Stomach (tissue), 9 donors: ENCODE results near the gene ATXN1. TPM values are rescaled to one million over a fixed set of nuclear protein-coding genes. Genes with fewer than 3 reads are reported as not detected.

Experiments
- DNase-seq, 2 donors: peaks; one replicate each; pipeline versions ENCODE4 v3.0.0 to v3.0.0-alpha.2; 2013 to 2019
- H3K27ac ChIP-seq, 5 donors: fragments of 200-600 bp in 4 of 5; sonication (generic) in 4 of 5; one replicate each; pipeline ENCODE4 v1.5.1; 2013 to 2019; ENCODE audit warnings: mild to moderate bottlenecking in 1 of 5, moderate library complexity in 1 of 5
- H3K27me3 ChIP-seq, 3 donors: fragments of 200-600 bp; sonication (generic); one replicate each; pipeline ENCODE4 v1.5.1; 2017 to 2019; ENCODE audit warnings: mixed run types in 1 of 3
- H3K36me3 ChIP-seq, 4 donors: fragments of 200-600 bp; sonication (generic); 1 replicate in 3 of 4; 2 replicates in 1 of 4; pipeline ENCODE4 v1.5.1; 2016 to 2019
- H3K4me1 ChIP-seq, 4 donors: fragments of 200-600 bp; sonication (generic); one replicate each; pipeline ENCODE4 v1.5.1; 2016 to 2019
- H3K4me3 ChIP-seq, 4 donors: fragments of 200-600 bp; sonication (generic) in 3 of 4; one replicate each; pipeline ENCODE4 v1.5.1; 2016 to 2019; ENCODE audit warnings: mild to moderate bottlenecking in 1 of 4
- H3K9me3 ChIP-seq, 4 donors: fragments of 200-600 bp; sonication (generic); one replicate each; pipeline ENCODE4 v1.5.1; 2016 to 2019
- EP300 ChIP-seq: sonication (generic); formaldehyde crosslinking; IDR thresholded peaks from one replicate; pipeline ENCODE4 v1.6.1; 2017; ENCODE audit warnings: antibody characterized with exemption
- POLR2A ChIP-seq, 4 donors: fragments of 450-650 bp; IDR thresholded peaks; one replicate each; pipeline ENCODE4 v1.6.1; 2016; ENCODE audit warnings: antibody characterized with exemption in 4 of 4, control low read depth in 2 of 4, mild to moderate bottlenecking in 1 of 4, moderate library complexity in 1 of 4
- POLR2AphosphoS5 ChIP-seq, 3 donors: sonication (generic); formaldehyde crosslinking; IDR thresholded peaks; one replicate each; pipeline ENCODE4 v1.6.1; 2016; ENCODE audit warnings: antibody characterized with exemption in 3 of 3
- WGBS, 5 donors: extraction: QIAGEN DNeasy Blood & Tissue Kit in 3 of 5; methylation state at CpG; one replicate each; pipeline versions ENCODE4 v1.1.5 to v1.1.7; 2013 to 2018; 5-methylcytosine and 5-hydroxymethylcytosine counted together
- intact Hi-C: fragments of 100-400 bp; cut with DNase I; formaldehyde crosslinking; loops from one replicate; pipeline ENCODE4 v1.15.1; 2023; ENCODE audit warnings: low total_unique reads
- polyA plus RNA-seq, 3 donors: library from polyadenylated mRNA; stranded (reverse); fragments of 200-250 nt; gene quantifications; one replicate each; pipeline ENCODE4 v1.2.3, GENCODE V29; 2013
- total RNA-seq, 5 donors: library from RNA; depleted of rRNA; stranded (reverse); fragments of >200 nt; gene quantifications; one replicate each; pipeline versions ENCODE4 v1.1.0 to v1.2.3, GENCODE V29; 2014 to 2016
- TF ChIP-seq, protein P1 (sequence below), 7 experiments: fragments of 450-650 bp in 4 of 7; fragments of 200-600 bp in 3 of 7; sonication (generic) in 3 of 7; IDR thresholded peaks; one replicate each; pipeline ENCODE4 v1.5.1; 2016 to 2019; ENCODE audit warnings: antibody characterized with exemption in 7 of 7, control low read depth in 2 of 7, mild to moderate bottlenecking in 1 of 7
- donor health status: healthy with polysubstance abuse.
- donor health status: Bipolar disorder and iron deficiency.
- donor health status: healthy.

ATXN1 gene
- total and polyA plus RNA-seq, 8 donors = 5.2 to 106 (median 39.0) TPM

DNA sequence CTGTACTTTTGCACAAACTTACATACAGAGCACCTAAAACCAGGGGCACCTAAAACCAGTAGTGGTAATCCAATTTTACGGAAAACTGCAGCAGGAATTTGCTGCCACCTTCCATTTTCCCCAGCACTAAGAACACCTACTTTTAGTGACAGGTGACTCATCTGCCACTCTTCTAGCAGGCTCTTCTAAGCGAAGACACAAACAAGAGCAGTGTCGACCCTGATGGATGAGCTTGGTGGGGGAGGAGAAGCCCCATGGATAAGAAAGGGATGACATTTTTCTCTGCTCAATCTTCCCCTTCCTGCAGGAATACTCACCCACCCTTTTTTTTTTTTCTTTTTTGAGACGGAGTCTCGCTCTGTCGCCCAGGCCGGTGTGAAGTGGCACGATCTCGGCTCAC lies 406.0 kb downstream of the ATXN1 start:
- WGBS, 5 donors = 84 to 96% (median 95%) methylated on average over 9 of the region's 9 CpGs
- intact Hi-C loops = no loop called here
- TF ChIP-seq POLR2AphosphoS5 (IDR thresholded peaks at IDR 0.05) = no peak
- TF ChIP-seq EP300 = no peak
- no peak for TF ChIP-seq POLR2A (IDR thresholded peaks at IDR 0.05)
- Histone ChIP-seq H3K27me3 (no peaks in the 10 kb centered on the region), H3K4me1 (peaks cover 0 to 15% (median 4%) of the 10 kb centered on the region in 4 donors), H3K9me3 (no peaks in the 10 kb centered on the region), H3K36me3 (no peaks in the 10 kb centered on the region), H3K27ac (no peak overlapping the region), H3K4me3 (no peak overlapping the region)
- no peak for DNase-seq

DNA sequence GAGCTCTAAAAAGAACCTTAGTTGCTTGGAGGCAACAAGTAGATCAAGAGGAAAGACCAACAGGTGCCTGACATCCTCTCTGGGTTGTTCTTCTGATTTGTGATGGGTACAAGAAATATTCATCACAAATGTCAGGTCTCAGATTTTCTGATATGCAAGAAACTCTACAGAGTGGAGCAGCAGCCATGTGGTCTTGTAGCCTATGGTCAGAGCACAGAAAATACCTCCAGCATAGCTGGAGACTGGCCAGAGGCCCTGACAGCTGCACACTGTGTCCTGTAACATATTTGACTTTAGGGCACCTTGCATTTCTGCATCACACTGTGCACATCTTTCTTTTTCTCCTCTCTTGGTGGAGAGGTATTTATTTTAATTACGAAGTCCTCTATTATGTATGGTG lies 406.6 kb downstream of the ATXN1 start:
- Histone ChIP-seq H3K4me1 (peaks cover 0 to 15% (median 4%) of the 10 kb centered on the region in 4 donors), H3K9me3 (no peaks in the 10 kb centered on the region), H3K27ac (no peak overlapping the region), H3K4me3 (no peak overlapping the region), H3K36me3 (no peaks in the 10 kb centered on the region), H3K27me3 (no peaks in the 10 kb centered on the region)
- 80 to 100% (median 96%) methylated on average over 1 of the region's 1 CpG for WGBS, 5 donors
- intact Hi-C loops = no loop called here
- DNase-seq = no peak
- TF ChIP-seq, protein P1, sequence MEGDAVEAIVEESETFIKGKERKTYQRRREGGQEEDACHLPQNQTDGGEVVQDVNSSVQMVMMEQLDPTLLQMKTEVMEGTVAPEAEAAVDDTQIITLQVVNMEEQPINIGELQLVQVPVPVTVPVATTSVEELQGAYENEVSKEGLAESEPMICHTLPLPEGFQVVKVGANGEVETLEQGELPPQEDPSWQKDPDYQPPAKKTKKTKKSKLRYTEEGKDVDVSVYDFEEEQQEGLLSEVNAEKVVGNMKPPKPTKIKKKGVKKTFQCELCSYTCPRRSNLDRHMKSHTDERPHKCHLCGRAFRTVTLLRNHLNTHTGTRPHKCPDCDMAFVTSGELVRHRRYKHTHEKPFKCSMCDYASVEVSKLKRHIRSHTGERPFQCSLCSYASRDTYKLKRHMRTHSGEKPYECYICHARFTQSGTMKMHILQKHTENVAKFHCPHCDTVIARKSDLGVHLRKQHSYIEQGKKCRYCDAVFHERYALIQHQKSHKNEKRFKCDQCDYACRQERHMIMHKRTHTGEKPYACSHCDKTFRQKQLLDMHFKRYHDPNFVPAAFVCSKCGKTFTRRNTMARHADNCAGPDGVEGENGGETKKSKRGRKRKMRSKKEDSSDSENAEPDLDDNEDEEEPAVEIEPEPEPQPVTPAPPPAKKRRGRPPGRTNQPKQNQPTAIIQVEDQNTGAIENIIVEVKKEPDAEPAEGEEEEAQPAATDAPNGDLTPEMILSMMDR (IDR thresholded peaks at IDR 0.05) = no peak
- TF ChIP-seq EP300 (no peak), POLR2A (IDR thresholded peaks at IDR 0.05) (no peak), POLR2AphosphoS5 (IDR thresholded peaks at IDR 0.05) (no peak)

DNA sequence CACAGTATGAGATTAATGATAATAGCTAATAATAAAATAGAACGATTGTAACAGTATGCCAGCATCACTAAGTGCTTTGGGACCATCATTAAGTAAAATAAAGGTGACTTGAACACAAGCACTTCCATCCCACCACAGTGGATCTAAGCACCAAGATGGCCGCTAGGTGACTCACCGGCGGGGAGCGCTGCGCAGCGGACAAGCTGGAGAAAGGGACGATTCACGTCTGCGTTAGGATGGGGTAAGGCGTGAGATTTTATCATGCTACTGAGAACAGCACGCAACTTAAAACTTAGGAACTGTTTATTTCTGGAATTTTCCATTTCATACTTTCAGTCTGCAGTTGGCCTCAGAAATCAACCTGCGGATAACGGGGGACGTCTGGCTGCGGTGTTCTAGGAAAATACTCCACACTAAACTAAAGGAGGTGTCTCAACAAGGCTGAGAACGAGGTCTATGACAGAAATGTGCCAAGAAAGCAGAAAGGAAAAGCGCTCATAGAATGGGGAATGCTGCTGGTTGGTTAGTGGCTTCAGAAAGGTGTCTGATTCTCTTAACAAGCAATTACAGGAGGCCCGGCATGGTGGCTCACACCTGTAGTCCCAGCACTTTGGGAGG lies 408.3 kb downstream of the ATXN1 start:
- Histone ChIP-seq H3K27ac (peak overlapping the region in 3 of 5 donors; percentile 59 to 71 (median 68)), H3K4me3 (no peak overlapping the region), H3K27me3 (no peaks in the 10 kb centered on the region), H3K9me3 (no peaks in the 10 kb centered on the region), H3K4me1 (peaks cover 0 to 15% (median 4%) of the 10 kb centered on the region in 4 donors), H3K36me3 (no peaks in the 10 kb centered on the region)
- TF ChIP-seq POLR2A (IDR thresholded peaks at IDR 0.05) = no peak
- no peak for TF ChIP-seq EP300
- TF ChIP-seq, protein P1 (IDR thresholded peaks at IDR 0.05) = no peak
- TF ChIP-seq POLR2AphosphoS5 (IDR thresholded peaks at IDR 0.05) = no peak
- DNase-seq = no peak
- 90 to 97% (median 97%) methylated on average over 19 of the region's 19 CpGs for WGBS, 5 donors
- intact Hi-C loops = no loop called here

DNA sequence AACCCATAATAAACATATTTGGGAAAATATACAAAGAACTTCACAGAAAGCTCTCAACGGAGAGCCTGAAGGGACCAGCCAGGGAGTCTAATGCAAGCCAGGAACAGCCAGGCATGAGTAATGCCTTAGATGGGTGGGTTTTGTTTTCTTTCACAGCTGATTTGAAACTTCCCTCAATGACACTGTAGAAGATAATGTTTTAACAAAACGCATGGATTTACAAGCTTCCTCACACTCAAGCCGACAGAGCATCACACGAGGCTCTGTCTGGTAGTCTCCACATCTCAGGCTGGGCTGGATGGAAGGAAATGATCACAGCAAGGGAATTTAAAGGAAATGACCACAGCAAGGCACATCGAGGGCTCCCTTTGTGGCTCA lies 409.0 kb downstream of the ATXN1 start:
- no peaks in the 10 kb centered on the region for H3K27me3 ChIP-seq
- H3K9me3 ChIP-seq = no peaks in the 10 kb centered on the region
- 66 to 78% (median 72%) methylated on average over 5 of the region's 5 CpGs for WGBS, 5 donors
- H3K36me3 ChIP-seq = no peaks in the 10 kb centered on the region
- no peak overlapping the region for H3K4me3 ChIP-seq
- peak in 1 of 2 donors; percentile 68 for DNase-seq
- no peak for TF ChIP-seq POLR2A (IDR thresholded peaks at IDR 0.05)
- no peak for TF ChIP-seq EP300
- TF ChIP-seq POLR2AphosphoS5 (IDR thresholded peaks at IDR 0.05) = no peak
- TF ChIP-seq, protein P1 (IDR thresholded peaks at IDR 0.05) = no peak
- peak overlapping the region in 4 of 5 donors; percentile 54 to 71 (median 64) for H3K27ac ChIP-seq
- intact Hi-C loops = no loop called here
- peaks cover 0 to 15% (median 4%) of the 10 kb centered on the region in 4 donors for H3K4me1 ChIP-seq

DNA sequence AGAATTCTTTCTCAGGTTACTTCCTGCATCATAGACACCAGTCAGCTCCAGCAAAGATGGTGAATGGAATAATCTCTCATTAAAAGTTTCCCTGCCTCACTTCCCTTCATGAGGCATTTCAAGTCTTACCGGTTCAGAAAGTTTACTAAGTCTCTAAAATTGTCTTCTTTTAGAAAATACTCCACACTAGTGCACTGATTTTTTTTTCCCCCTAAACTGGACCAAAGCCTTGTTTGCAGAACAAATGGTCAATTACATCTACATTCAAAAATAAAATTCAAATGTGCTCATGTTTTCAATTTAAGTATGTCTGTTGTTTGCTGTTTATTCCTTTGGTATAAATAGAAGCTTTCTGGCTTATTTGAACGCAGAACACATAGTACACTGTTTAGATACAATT lies 411.7 kb downstream of the ATXN1 start:
- H3K36me3 ChIP-seq = no peaks in the 10 kb centered on the region
- no peaks in the 10 kb centered on the region for H3K9me3 ChIP-seq
- H3K4me1 ChIP-seq = peaks cover 7 to 28% (median 14%) of the 10 kb centered on the region in 4 donors
- intact Hi-C loops = no loop called here
- H3K27me3 ChIP-seq = no peaks in the 10 kb centered on the region
- 71 to 86% (median 78%) methylated on average over 2 of the region's 2 CpGs for WGBS, 5 donors
- no peak for DNase-seq
- TF ChIP-seq, protein P1 (IDR thresholded peaks at IDR 0.05) = no peak
- TF ChIP-seq EP300 = no peak
- no peak for TF ChIP-seq POLR2A (IDR thresholded peaks at IDR 0.05)
- no peak for TF ChIP-seq POLR2AphosphoS5 (IDR thresholded peaks at IDR 0.05)
- H3K27ac ChIP-seq = no peak overlapping the region
- no peak overlapping the region for H3K4me3 ChIP-seq
